CD14-positive monocyte (primary cell): Measurements from ENCODE around the gene CADM1. TPM values are rescaled to one million over a fixed set of nuclear protein-coding genes. Genes with fewer than 3 reads are reported as not detected.

ENCODE experiments used
- DNase-seq, 3 donors: peaks; one replicate each; pipeline ENCODE4 v3.0.0-alpha.2; 2011 to 2022
- H2AFZ ChIP-seq: 2 replicates; pipeline ENCODE4 v1.6.0; 2012; ENCODE audit warnings: mild to moderate bottlenecking, low read depth, low read length, inconsistent platforms; ENCODE audit not compliant: insufficient read depth, poor library complexity, severe bottlenecking
- H3K27ac ChIP-seq, 2 donors: 1 replicate in 1 of 2; 2 replicates in 1 of 2; pipeline ENCODE4 v1.5.1; 2012 to 2013; ENCODE audit warnings: low read length in 2 of 2, control low read depth in 1 of 2, inconsistent platforms in 1 of 2, low read depth in 1 of 2, mild to moderate bottlenecking in 1 of 2
- H3K27me3 ChIP-seq, 2 donors: one replicate each; pipeline versions ENCODE4 v1.6.0 to v1.6.1; 2011 to 2013; ENCODE audit warnings: low read length in 2 of 2; ENCODE audit not compliant: control insufficient read depth in 2 of 2, insufficient read depth in 2 of 2
- H3K36me3 ChIP-seq, 2 donors: replicated peaks in 1 of 2; 1 replicate in 1 of 2; 2 replicates in 1 of 2; pipeline versions ENCODE4 v1.5.1 to v1.6.1; 2012 to 2013; ENCODE audit warnings: low read length in 2 of 2, control low read depth in 1 of 2, inconsistent platforms in 1 of 2, mild to moderate bottlenecking in 1 of 2; ENCODE audit not compliant: insufficient read depth in 2 of 2, control insufficient read depth in 1 of 2
- H3K4me1 ChIP-seq, 2 donors: 1 replicate in 1 of 2; 2 replicates in 1 of 2; pipeline versions ENCODE4 v1.5.1 to v1.6.1; 2012 to 2013; ENCODE audit warnings: low read length in 2 of 2, control low read depth in 1 of 2, inconsistent platforms in 1 of 2, mild to moderate bottlenecking in 1 of 2, moderate library complexity in 1 of 2; ENCODE audit not compliant: insufficient read depth in 2 of 2, control insufficient read depth in 1 of 2
- H3K4me2 ChIP-seq: replicated peaks from 2 replicates; pipeline ENCODE3; 2012; ENCODE audit warnings: low read length, moderate library complexity, mild to moderate bottlenecking; ENCODE audit not compliant: poor library complexity, severe bottlenecking; ENCODE audit errors: extremely low read depth
- H3K4me3 ChIP-seq, 3 experiments: fragments of 200-600 bp in 1 of 3; sonication (generic) in 1 of 3; replicated peaks in 1 of 3; 1 replicate in 2 of 3; 2 replicates in 1 of 3; pipeline ENCODE4 v1.5.1; 2011 to 2013; ENCODE audit warnings: low read length in 3 of 3, mild to moderate bottlenecking in 3 of 3, control low read depth in 2 of 3, low read depth in 2 of 3, inconsistent platforms in 1 of 3, moderate library complexity in 1 of 3
- H3K79me2 ChIP-seq: 2 replicates; pipeline ENCODE4 v1.6.0; 2012; ENCODE audit warnings: mild to moderate bottlenecking, control low read depth, inconsistent platforms, low read length, moderate library complexity; ENCODE audit not compliant: insufficient read depth
- H3K9ac ChIP-seq: 2 replicates; pipeline ENCODE4 v1.6.0; 2017; ENCODE audit warnings: low read length, mild to moderate bottlenecking; ENCODE audit not compliant: insufficient read depth, poor library complexity, severe bottlenecking
- H3K9me3 ChIP-seq, 2 donors: replicated peaks in 1 of 2; 1 replicate in 1 of 2; 2 replicates in 1 of 2; pipeline versions ENCODE4 v1.5.1 to v1.6.1; 2012 to 2013; ENCODE audit warnings: low read length in 2 of 2, control low read depth in 1 of 2; ENCODE audit not compliant: control insufficient read depth in 1 of 2, insufficient read depth in 1 of 2
- H4K20me1 ChIP-seq: 2 replicates; pipeline ENCODE4 v1.6.0; 2012; ENCODE audit warnings: mild to moderate bottlenecking, low read length, control low read depth, moderate library complexity; ENCODE audit not compliant: insufficient read depth
- H3K27ac Mint-ChIP-seq, 7 donors: one replicate each; pipeline ENCODE4 v1.8.0; 2020; ENCODE audit warnings: mild to moderate bottlenecking in 7 of 7, mixed read lengths in 7 of 7, moderate library complexity in 6 of 7, inconsistent platforms in 2 of 7
- H3K27me3 Mint-ChIP-seq, 3 donors: one replicate each; pipeline ENCODE4 v1.8.0; 2021 to 2022; ENCODE audit warnings: low read depth in 3 of 3, mild to moderate bottlenecking in 3 of 3, mixed read lengths in 3 of 3, moderate library complexity in 3 of 3, inconsistent platforms in 1 of 3
- H3K36me3 Mint-ChIP-seq, 2 donors: one replicate each; pipeline ENCODE4 v1.8.0; 2020; ENCODE audit warnings: mixed read lengths in 2 of 2, inconsistent platforms in 1 of 2, mild to moderate bottlenecking in 1 of 2
- H3K4me1 Mint-ChIP-seq: one replicate; pipeline ENCODE4 v1.8.0; 2020; ENCODE audit warnings: mild to moderate bottlenecking, mixed read lengths
- H3K4me3 Mint-ChIP-seq, 2 donors: one replicate each; pipeline ENCODE4 v1.8.0; 2020; ENCODE audit warnings: mild to moderate bottlenecking in 2 of 2, mixed read lengths in 2 of 2, moderate library complexity in 1 of 2
- H3K9me3 Mint-ChIP-seq, 7 donors: one replicate each; pipeline ENCODE4 v1.8.0; 2020 to 2022; ENCODE audit warnings: mixed read lengths in 7 of 7, mild to moderate bottlenecking in 6 of 7, moderate library complexity in 6 of 7, inconsistent platforms in 2 of 7
- CTCF ChIP-seq: fragments of 200-600 bp; IDR thresholded peaks from one replicate; pipeline ENCODE4 v1.8.0; 2022; ENCODE audit warnings: antibody characterized with exemption, mild to moderate bottlenecking
- WGBS: methylation state at CpG from one replicate; pipeline ENCODE4 v1.1.5; 2013; ENCODE audit warnings: missing lambda C conversion rate; ENCODE audit not compliant: insufficient coverage; 5-methylcytosine and 5-hydroxymethylcytosine counted together
- intact Hi-C, 2 donors: fragments of 100-400 bp; cut with micrococcal nuclease; formaldehyde crosslinking; loops; one replicate each; pipeline versions ENCODE4 v1.15.0 to v1.15.1; 2023
- polyA plus RNA-seq, 3 donors: library from polyadenylated mRNA; depleted of rRNA in 1 of 3; unstranded in 2 of 3; stranded (reverse) in 1 of 3; fragments of 300-500 nt in 2 of 3; fragments of >200 nt in 1 of 3; fragmentation: Illumina TruSeq in 2 of 3; gene quantifications; 1 replicate in 2 of 3; 2 replicates in 1 of 3; pipeline ENCODE4 v1.2.3, GENCODE V29; 2012 to 2021

CADM1 gene
- polyA plus RNA-seq, 3 donors, result not detected

GRCh38 chr11:115300660-115301428 lies 203.4 kb downstream of the CADM1 start:
- no peak overlapping the region for H3K27ac ChIP-seq
- H3K27me3 ChIP-seq, result no peaks in the 10 kb centered on the region
- H3K4me3 Mint-ChIP-seq, result no peak overlapping the region
- no peaks in the 10 kb centered on the region for H3K36me3 ChIP-seq
- H3K9me3 ChIP-seq, result no peaks in the 10 kb centered on the region
- no peaks in the 10 kb centered on the region for H3K4me1 ChIP-seq
- no peak overlapping the region for H3K27ac Mint-ChIP-seq
- peaks cover 0 to 2% (median 0%) of the 10 kb centered on the region in 3 donors for H3K27me3 Mint-ChIP-seq
- no peak overlapping the region for H3K4me2 ChIP-seq
- no peaks in the 10 kb centered on the region for H4K20me1 ChIP-seq
- no peak overlapping the region for H2AFZ ChIP-seq
- no peaks in the 10 kb centered on the region for H3K79me2 ChIP-seq
- H3K4me1 Mint-ChIP-seq, result no peaks in the 10 kb centered on the region
- H3K9me3 Mint-ChIP-seq, result no peaks in the 10 kb centered on the region
- no peak for TF ChIP-seq CTCF
- H3K36me3 Mint-ChIP-seq, result no peaks in the 10 kb centered on the region
- intact Hi-C loops, result no loop called here
- H3K4me3 ChIP-seq, result no peak overlapping the region
- no peak overlapping the region for H3K9ac ChIP-seq
- WGBS, result 67% methylated on average over 1 of the region's 5 CpGs
- no peak for DNase-seq

- Histone ChIP-seq H3K27ac (no peak overlapping the region), H3K36me3 (no peaks in the 10 kb centered on the region), H3K79me2 (no peaks in the 10 kb centered on the region), H3K27me3 (no peaks in the 10 kb centered on the region), H4K20me1 (no peaks in the 10 kb centered on the region), H3K4me3 (no peak overlapping the region), H3K4me2 (no peak overlapping the region), H2AFZ (no peak overlapping the region), H3K4me1 (no peaks in the 10 kb centered on the region), H3K9ac (no peak overlapping the region), H3K9me3 (no peaks in the 10 kb centered on the region)
- Mint-ChIP-seq H3K27me3 (peaks cover 0 to 2% (median 0%) of the 10 kb centered on the region in 3 donors), H3K27ac (no peak overlapping the region), H3K4me1 (no peaks in the 10 kb centered on the region), H3K36me3 (no peaks in the 10 kb centered on the region), H3K9me3 (no peaks in the 10 kb centered on the region), H3K4me3 (no peak overlapping the region)
- WGBS, result 80% methylated on average over 2 of the region's 8 CpGs
- intact Hi-C loops, result no loop called here
- no peak for DNase-seq
- no peak for TF ChIP-seq CTCF
These were observed 205.8 kb downstream of the CADM1 start for GRCh38 chr11:115298300-115299012.
